Measurements from ENCODE around the gene OGFOD3.
"Not testable (repeated sequence)": the region's sequence is repeated elsewhere in the genome, so short reads cannot be mapped to it uniquely, and the experiment has no call there.

The OGFOD3 gene

DNA sequence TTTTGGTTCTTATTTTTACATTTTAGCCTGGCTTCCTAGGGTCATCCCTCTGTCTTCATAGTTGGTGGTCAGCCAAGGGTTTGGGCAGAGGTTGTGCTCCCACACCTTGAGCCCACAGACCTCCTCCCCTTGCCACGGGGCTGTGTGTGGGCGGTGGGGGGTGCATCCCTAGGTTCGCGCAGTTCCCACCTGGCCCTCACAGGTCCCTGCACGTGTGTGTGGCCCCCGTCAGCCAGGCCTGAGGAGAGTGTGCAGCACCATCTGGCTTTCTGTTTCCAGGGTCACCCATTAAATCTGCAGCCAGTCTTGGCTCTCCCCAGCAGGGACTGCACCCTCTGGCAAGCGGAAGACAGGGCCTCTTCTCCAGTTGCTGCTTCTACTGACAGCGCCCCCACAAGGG lies 13.6 kb upstream of the OGFOD3 start:
- no peak for DNase-seq

GRCh38 chr17:82429824-82430223 lies 11.4 kb upstream of the OGFOD3 start:
- DNase-seq, result no peak

GRCh38 chr17:82428546-82428945 lies 10.2 kb upstream of the OGFOD3 start:
- DNase-seq, result no peak

- DNase-seq, result no peak
Measured at GRCh38 chr17:82424863-82425159, 6.4 kb upstream of the OGFOD3 start.

GRCh38 chr17:82424001-82424862 lies 5.8 kb upstream of the OGFOD3 start:
- DNase-seq, result no peak

DNA sequence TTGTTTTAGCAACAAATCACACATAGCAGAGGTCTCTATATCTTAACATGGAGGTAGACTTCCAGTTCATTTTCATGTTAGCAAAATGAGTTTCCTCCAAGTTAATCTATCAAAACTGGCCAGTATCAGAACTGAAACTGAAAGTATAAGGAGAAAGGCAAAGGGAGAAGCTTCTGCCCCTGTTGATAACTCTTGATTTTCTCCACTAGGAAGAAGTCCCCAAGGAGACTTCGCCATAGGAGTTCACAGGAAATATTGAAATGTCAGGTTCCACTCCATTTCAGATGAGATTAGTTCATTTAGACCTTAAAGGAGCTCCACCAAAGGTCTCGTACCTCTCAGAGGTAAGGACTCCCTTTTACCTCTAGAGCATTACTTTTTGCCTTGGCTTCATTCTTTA lies 1.2 kb upstream of the OGFOD3 start:
- no peak for DNase-seq

DNA sequence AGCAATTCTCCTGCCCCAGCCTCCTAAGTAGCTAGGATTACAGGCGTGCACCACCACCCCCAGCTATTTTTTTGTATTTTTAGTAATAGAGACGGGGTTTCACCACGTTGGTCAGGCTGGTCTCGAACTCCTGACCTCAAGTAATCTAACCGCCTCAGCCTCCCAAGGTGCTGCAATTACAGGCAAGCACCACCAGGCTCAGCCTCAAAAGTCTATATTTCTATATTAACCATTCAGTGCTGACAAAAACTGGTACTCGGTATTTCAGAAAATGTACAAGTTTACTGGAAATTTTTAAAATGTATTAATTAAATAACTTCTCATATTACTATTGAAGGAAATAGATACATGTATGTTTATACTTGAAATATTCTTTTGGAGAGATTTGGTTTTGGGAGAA lies 1.6 kb downstream of the OGFOD3 start:
- no peak for DNase-seq

DNA sequence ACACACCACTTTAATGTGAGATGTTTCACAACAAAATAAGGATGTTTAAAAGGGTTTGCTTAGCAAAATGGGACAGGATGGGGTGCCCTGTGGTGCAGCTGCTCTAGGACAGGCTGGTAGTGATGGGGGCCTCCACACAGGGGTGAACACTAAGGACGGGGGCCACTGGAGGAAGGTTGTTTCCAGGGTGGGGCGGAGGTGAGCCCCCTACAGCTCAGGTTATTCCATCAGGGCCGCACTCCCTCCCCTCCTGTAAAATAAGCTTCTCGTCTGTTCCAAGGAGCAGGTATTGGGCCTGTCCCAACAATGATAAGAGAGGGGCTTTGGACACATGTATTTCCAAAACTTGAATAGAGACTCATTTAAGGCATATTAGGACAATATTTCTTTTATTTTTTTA lies 2.1 kb downstream of the OGFOD3 start:
- no peak for DNase-seq

DNA sequence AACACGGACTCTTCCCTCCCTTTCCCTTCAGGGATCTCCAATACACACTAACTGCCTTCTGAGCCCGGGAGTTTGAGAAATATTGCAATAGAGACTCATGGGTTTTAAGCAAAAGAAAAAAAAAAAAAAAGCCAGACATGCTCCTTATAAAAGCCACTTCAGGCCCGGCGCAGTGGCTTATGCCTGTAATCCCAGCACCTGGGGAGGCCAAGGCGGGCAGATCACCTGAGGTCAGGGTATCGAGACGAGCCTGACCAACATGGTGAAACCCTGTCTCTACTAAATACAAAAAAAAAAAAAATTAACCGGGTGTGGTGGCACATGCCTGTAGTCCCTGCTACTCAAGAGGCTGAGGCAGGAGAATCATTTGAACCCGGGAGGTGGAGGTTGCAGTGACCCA lies 2.6 kb downstream of the OGFOD3 start:
- DNase-seq, result no peak

GRCh38 chr17:82415336-82415735 lies 3.0 kb downstream of the OGFOD3 start:
- no peak for DNase-seq

- peak; percentile 74 for DNase-seq
Measured at GRCh38 chr17:82414548-82415281, 3.7 kb downstream of the OGFOD3 start.

DNA sequence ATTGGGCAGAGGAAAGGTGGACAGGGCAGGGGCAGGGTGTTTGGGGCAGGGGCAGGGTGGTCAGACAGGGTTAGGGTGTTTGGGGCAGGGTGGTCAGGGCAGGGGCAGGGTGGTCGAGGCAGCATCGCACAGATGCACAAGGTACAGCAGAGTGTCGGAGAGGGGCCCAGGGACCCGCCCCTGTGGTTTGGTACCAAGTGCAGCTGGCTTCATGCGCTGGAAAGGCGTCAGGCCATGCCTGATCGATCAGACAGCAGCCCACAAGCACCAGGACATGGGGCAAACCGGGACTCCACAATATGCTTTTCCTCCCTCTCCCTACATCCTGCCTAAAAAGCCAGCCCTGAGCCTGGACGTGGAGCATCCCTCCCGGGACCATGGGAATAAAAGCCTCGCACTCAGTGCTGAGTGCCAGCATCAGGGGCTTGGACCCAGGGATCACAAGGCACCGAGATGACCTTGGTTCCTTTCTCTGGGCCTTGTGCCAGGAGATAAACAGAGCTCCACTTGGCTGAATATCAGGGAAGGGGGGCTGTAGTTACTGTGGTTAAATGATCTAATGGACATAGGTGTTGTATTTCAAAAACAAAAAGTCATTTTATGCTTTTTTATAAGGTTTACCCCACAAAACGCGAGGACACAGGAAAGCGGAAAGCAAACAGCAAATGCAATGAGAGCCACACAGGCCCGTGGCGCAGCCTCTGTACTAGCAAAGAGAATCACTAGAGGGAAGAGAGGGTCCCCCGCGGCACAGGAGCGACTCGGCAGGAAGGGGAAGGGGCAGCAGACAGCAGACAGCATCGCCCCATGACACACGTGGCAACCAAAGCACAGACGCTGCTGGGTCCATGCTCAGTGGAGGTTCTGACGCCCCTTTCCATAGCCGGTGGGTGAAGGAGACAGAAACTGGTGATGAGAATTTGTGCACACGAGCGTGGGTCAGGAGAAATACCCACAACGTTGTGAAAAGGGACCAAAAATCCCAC lies 5.6 kb downstream of the OGFOD3 start:
- DNase-seq, result no peak

- not testable (repeated sequence) for DNase-seq
Measured at GRCh38 chr17:82412081-82412480, 6.3 kb downstream of the OGFOD3 start.

DNA sequence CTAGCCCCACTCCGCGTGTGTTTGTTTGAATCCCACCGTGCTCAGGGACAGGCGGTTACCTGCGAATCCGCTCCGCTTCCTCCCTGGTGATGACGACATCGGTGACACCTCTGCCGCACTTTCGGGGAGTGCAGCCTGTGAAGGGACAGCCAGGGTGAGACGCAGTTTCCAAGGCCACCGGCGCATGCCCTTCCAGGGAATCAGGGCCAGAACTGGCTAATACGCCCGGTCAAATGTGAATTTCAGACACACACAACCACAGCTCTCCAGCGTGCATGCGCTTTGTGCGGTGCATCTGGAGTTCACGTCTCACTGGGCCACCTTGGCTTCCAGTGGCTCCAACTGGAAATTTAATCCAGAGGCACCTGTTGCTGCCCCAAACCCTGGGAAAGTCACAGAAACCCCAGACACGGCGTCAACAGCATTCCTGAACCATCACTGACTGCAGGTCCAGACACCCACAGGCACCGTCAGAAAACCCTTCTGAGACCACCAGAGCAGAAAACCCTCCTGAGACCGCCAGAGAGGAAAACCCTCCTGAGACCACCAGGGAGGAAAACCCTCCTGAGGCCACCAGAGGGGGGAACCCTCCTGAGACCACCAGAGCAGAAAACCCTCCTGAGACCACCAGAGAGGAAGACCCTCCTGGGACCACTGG lies 6.9 kb downstream of the OGFOD3 start:
- DNase-seq, result no peak

DNA sequence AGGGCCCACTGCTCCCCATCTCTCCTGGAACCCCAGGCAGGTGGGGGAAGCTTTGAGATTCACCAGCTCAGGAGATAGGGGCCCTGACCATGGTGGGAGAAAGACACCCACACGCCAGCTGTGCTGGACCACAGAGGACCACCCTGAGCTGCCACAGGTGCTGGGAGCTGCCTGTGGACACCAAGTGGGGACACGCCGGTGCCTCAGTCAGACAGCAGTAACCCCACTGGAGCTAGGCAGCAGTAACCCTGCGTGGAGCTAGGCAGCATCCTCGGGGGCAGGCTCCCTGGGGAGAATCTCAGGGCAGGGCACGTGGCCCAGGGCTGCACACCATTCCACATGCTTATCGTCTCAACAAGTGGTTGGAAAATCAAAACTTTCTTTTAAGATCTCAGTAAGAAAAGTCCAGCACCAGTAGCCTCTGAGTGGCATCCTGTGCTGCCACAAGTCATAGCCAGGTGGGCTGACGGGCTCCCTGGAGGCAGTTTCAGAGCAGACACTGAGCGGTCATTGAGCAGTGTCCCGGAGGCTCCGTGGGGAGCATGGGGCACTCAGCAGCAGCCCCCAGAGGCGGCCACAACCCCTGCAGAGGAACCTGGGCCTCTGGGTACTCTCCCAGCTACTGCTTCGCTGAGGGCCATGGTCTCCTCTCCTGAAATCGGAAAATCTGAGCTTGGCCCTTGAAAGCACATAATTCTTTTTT lies 8.2 kb downstream of the OGFOD3 start:
- DNase-seq, result no peak

- DNase-seq, result no peak
Measured at GRCh38 chr17:82408938-82409318, 9.5 kb downstream of the OGFOD3 start.

DNA sequence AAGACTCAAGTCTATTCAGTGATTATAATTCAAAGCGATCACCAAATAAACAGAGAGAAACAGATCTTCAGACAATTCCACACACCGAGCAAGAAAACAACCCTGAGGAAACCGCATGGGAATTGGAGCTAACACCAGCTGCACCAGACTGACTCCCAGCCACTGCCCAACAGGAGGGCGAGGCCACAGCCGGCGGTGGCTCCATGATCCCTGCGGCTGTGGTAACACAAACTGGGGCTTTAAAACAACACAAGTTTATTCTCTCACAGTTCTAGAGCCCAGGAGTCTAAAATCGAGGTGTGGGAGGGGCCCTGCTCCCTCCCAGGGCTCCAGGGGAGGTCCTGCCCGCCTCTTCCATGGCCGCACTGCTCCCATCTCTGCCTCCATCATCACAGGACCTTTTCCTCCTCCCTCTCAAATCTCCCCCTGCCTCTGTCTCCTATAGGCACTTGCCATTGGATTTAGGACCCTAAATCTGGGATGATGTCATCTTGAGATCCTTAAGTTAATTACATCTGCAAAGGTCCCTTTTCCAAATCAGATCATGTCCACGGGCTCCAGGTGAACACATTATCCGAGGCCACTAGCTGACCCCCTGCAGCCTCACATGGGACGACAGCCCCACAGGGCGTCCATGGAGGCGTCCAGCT lies 10.0 kb downstream of the OGFOD3 start:
- DNase-seq, result no peak

DNA sequence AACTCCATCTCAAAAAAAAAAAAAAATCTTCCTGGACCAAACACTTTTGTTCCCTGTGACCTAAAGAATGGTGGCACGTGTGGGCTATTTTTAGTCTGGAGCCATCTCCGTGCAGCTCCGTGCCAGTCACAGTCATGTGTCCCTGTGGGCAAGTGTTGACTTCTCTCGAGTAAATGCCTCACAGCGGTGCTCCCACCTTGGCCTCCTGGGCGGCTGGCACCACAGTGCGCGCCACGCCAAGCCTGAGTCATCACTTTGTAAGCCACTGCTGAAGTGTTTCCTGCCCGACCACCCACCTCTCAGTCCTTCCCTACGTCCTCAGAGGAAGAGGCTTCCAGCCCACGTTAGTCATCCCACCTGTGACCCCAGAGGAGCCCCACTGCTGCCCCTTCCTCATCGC lies 11.1 kb downstream of the OGFOD3 start:
- no peak for DNase-seq

DNA sequence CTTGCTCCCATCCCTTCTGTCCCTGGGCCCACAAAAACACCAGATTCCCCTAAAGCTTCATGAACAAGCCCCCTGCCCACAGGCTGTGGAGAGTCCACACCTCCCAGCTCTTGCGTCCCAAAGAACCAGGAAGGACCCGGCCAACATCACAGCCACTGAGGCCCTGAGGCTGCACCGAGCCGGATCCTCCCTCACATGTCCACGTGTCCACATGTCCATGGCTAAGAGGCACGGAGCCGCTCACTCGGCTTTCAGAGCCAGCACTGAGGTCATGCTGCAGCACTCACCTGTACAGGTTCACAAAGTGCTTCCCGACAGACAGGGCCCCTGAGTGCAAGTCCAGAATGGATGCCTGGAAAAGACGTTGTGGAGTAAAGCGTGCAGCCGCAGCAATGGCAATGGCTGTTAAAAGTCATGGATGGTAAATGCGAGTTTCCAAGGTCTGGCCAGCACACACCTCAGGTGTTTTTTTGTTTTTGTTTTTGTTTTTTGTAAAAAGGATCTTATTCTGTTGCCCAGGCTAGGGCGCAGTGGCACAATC lies 12.2 kb downstream of the OGFOD3 start:
- no peak for DNase-seq

- no peak for DNase-seq
Measured at GRCh38 chr17:82405051-82405450, 13.3 kb downstream of the OGFOD3 start.
